ENCODE measurements around the gene FGD2.
"Not testable (repeated sequence)": the region's sequence is repeated elsewhere in the genome, so short reads cannot be mapped to it uniquely, and the experiment has no call there.

Gene FGD2

DNA sequence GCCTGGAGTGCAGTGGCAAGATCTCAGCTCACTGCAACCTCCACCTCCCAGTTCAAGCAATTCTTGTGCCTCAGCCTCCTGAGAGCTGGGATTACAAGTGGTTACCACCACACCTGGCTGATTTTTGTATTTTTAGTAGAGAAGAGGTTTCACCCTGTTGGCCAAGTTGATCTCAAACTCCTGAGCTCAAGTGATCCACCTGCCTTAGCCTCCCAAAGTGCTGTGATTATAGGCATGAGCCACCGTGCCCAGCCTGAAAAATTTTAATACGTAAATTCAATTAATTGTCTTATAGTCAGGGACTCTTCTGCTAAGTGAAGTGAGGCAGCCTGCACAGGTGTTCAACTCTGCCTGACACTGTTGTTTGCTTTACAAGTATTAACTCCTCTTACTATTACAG lies 15.1 kb upstream of the FGD2 start:
- not testable (repeated sequence) for DNase-seq (ENCODE audit: low read depth)

DNA sequence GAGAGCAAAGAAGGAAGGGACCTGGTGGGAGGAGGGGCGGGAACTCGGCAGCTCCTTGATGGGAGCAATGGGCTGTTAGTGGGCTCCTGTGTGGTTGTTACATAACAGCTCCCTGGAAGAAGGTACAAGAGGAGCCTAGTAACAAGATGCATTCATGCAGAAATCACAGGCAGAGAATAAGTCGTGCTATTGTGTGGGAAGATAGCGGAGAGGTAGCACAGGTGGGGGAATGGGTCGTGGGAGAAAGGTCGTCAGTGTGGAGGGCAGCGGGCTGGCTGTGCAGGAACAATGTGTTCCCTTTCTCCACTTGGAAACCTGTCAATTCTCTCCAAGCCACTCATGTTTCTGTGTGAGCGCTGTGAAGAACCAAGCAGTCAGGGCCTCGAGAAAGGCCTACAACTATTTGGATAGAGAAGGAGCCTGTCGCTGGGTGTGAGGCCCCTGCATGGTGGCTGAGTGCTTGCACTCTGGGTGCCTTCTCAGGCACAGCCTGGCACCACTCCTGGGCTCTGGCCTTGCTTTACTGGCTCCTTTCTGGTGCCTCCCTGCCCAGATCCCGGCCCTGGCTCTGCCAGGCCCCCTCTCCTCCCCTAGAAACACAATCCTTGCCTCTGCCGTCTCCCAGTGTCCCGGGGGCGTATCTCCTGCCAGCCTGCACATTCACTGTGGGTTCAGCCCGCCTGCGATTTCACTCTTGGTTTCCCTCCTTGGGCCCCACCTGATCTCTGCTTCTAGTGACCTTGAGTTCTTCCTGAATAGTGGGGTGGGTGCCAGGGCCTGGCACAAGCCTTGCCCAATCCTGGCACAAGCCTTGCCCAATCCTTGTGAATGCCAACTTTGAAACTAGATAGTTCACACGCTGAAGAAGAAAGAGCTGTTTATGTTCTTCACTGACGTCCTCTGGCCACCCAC lies 7.4 kb upstream of the FGD2 start:
- no peak for DNase-seq (ENCODE audit: low read depth)

DNA sequence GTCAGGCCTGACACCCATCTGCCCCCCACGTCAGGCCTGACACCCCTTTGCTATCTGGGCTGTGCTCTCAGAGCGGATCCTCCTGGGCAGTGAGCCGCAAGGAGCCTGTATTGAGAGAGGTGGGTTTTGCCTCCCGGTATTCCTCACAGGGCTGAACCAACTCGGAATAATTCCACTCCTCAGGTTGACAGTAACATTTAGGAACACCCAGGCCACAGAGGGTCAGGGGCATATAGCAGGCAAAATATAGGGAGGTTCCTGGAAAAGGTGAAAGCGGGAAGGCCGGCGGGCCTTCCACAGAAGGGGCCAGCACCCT lies 6.8 kb upstream of the FGD2 start:
- DNase-seq (ENCODE audit: low read depth): no peak

DNA sequence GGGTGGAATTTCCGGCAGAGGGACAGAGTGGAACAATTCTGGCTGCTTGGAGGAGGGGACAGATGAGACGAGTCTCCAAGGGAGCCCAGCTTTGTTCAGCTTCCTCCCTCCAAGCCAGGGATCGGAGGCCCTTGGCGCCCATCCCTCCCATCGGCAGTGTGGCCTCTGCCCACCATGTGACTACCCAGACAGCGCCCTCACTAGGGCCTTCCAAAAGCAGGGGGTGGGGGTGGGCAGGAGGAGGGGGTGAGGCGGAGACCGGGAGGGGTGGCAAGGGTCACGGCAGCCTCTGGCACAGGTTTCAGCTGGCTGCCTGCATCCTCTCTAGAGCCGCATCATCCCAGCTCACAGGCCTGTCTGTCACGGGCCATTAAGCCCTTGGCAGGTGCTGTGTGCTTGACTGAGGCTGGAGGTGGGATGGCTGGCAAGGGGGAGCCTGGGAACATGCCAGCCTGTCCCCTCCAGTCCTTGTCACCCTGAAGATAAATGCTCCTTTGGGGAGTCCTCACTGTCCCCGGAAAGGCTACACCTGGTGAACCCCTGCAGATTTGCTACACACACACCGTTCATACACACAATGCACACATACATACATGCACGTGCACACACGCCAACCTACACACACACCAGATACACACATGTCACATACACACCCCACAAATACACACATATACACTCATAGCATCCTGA lies 6.2 kb upstream of the FGD2 start:
- no peak for DNase-seq (ENCODE audit: low read depth)

DNA sequence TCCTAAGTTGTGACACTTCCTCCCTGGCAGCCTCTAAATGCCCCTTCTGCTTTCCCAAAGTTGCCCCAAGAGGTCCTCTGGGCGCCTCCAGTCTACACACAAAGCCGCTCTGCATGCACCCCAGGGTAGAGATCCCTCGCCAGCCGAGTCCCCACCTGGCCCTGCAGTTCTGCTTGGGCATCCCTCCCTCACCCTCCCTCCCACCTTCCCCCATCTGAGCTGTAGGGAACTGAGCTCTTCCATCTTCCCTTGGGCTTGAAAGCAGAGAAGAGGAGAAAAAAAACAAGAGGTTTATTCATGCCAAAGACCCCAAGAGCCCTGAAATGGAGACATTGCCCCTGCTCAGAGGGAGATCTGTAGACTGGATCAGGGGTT lies 5.7 kb upstream of the FGD2 start:
- DNase-seq (ENCODE audit: low read depth): no peak

DNA sequence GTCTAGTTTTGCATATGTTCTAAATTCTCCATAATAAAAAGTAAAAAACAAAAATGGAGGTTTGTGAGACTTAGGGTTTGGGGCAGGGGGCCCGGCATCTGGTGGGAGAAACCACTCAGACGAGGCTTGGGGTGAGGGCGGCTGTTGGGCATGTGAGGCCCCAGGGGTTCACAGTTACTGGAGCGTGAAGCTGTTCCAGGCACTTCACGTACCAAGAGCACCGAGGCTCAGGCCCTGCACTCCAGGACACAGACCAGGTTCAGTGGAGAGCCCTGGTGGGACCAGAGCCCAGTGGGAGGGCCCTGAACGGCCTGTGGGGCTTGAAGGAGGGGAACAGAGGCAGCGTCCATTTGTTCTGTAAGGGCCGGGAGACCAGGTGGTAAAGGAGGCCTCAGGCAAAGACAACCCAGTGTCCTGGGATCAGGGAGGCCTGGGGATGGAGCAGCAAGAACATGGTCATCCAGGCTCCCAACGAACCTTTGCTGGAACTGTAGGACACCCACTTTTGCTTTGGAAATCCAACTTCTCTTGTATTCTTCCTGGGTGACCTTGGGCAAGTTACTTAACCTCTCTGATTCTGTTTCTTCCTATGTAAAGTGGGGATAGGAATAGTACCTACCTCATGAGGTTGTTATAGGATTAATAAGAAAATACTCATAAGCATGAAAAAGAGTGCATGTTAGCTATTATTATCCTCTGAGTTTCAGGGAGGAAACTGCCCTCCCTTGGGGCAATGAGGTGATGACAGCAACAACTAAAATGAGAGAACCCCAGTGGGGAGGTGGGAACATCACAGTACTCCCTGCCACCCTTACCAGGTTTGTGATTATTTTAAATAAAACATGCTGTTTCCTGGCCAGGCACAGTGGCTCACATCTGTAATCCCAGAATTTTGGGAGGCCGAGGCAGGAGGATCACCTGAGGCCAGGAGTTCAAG lies 1.1 kb upstream of the FGD2 start:
- no peak for DNase-seq (ENCODE audit: low read depth)

DNA sequence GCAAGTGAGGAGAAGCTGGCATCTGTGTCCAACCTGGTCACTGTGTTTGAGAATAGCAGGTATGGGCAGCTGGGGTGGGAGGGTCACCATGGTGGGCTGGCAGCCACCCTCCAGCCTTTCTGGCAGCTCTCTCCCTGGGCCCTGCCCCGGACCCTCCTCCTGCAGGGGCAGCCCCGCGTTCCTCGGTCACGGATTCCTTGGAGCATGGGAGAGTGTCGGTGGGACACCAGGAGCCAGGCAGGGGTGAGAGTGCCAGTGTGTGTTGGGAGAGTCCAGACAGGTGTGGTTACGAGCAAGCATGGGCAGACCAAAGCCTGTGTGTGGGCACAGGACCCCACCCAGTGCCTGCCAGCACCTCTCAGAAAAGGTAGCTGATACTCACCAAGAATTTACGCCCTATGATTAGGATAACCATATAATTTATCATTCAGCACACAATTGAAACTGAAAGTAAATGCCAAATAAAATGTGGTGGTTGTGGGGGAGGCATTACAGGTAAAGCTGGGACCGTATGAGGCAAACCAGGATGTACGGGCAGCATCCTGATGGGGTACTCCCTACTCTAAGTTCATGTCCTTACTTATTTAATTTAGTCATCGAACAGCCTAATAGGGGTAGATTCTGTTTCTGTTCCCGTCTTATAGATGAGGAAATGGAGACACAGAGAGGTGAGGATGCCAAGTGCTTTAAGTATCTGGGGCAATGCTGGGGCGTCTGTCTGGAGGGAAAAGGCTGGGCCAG lies 542 bp downstream of the FGD2 start:
- no peak for DNase-seq (ENCODE audit: low read depth)

DNA sequence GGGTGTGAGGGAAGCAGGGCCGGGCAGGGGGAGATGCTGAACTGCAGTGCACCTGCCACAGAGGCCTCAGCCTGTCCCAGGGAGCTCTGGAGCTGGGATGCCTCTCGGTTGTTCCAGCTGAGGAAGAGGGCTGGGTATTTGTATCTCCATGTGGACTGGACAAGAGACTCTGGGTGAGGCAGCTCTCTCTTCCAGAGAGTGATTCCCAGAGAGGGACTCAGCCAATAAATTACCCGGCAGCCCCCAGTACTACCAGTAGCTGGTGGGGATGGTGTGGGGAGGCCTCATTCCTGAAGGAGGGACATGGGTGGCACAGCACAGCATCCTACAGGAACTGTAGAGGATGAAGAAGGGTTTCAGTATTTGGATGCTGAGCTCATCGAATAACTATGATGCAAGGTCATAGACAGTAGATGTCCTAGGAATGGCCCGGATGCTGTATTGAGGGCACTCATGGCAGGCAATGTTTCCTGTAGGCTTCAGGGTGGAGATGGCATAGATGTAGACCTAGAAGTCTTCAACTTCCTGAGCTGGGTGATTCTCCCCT lies 1.4 kb downstream of the FGD2 start:
- DNase-seq (ENCODE audit: low read depth): no peak

DNA sequence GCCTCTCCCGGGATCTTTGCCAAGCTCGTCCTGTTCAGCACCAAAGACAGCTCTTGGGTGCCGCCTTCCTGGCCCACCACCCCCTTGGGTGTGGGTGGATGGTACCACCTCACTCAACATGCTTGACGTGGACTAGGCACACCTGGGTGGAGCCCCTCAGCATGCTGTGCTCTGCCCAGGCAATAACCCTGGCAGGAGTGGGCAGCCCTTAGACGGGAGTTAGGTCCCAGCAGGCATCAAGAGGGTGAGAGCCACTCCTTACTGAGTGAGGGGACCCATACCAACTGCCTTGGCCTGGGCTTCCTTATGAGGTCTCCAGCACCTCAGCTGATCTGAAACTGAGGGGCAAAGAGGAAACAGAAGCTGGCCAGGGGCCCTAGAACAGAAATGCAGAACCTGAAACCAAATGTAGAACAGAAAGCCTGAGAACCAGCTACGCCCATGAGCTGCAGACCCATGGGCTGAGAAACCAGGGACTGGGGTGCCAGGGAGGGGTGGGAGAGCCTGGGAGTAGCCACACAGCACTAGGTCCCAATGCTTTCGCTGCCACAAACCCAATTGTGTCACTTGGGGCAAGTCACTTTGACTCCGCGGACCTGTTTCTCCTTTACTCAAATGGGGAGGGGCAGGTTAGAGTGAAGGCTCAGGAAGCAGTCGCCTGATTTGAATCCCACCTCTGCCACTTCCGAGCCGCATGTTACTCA lies 2.0 kb downstream of the FGD2 start:
- no peak for DNase-seq (ENCODE audit: low read depth)

DNA sequence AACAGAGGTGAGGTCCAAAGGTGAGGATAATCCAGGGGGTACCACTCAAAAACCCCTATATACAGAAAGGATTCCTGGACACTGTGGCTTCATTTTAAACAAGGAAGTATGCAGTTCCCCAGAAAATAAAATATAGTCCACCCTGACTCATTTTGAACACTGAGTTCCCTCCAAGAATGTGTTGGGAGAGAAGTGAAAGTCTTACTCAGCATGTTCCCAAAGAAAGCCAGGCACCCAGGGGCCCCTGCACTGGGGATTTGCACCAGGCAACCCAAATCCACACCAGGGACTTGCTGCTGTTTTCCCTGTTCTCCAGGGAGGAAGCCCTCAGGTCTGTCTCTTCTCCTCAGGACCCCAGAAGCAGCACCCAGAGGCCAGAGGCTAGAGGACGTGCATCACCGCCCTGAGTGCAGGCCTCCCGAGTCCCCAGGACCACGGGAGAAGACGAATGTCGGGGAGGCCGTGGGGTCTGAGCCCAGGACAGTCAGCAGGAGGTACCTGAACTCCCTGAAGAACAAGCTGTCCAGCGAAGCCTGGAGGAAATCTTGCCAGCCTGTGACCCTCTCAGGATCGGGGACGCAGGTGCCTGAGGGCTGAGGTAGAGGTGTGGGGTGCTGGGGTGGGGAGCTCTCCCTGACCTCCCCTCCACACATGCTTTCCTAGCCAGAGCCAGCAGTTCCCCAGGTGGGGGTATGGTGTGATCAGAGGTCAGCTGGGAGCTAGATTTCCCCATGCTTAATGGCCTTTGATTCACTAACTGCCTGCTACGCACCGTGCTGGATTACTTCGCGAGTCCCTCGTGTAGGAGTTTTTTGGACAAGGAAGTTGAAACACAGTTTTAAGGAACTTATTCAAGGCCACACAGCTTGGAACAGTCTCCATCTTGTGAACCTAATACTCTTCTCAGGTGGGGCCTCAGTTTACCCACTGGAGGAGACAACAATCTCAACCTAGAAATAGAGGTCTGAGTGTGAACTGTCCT lies 3.3 kb downstream of the FGD2 start:
- no peak for DNase-seq (ENCODE audit: low read depth)

DNA sequence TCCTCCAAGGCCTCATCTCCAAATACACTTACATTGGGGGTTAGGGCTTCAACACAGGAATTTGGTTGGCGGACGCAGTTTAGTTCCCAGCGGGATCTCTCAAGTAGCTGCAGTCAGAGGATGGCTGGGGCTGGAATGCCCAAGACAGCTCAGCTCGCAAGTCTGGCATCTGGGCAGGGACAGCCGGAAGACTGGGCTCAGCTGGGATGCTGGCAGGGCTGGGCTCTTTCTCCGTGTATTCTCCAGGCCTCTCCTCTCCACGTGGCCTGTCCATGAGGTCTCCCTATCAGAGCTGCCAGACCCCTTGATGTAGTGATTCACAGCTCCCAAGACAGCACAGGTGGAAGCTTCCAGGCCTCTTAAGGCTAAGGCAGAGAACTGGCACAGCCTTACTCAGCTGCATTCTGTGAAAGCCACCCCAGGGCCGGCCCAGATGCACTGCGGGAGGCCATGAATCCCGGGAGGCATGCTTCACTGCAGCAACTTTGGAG lies 5.0 kb downstream of the FGD2 start:
- DNase-seq (ENCODE audit: low read depth): no peak

DNA sequence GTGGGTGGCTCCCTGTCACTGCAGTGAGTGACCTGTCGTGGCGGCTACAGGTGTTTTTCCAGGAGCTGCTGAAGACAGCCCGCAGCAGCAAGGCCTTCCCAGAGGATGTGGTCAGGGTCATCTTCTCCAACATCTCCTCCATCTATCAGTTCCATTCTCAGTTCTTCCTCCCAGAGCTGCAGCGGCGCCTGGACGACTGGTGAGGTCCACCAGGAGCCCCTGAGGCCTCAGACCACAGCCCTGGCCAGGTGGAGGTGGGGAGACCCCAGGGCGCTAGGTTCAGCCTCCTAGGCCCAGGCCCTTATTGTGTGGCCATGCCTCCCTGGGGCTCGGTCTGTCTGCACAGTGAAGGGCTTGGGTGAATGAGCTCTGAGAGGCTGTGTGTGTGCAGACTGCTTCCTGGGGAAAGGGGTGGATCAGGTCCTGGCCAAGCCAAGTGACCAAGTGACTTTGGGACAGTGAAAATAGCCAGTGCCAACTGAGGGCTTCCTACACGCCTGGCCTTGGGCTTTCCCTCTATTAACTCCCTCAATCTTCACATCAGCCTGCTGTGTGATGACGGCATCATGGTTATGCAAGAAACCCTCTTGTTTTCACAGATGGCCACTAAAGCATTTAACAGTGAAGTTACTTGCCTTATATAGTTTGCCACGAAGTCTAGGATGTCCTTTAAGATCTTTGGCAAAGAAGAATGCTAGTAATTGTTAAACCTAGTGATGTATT lies 6.4 kb downstream of the FGD2 start:
- peak; percentile 42 for DNase-seq (ENCODE audit: low read depth)

DNA sequence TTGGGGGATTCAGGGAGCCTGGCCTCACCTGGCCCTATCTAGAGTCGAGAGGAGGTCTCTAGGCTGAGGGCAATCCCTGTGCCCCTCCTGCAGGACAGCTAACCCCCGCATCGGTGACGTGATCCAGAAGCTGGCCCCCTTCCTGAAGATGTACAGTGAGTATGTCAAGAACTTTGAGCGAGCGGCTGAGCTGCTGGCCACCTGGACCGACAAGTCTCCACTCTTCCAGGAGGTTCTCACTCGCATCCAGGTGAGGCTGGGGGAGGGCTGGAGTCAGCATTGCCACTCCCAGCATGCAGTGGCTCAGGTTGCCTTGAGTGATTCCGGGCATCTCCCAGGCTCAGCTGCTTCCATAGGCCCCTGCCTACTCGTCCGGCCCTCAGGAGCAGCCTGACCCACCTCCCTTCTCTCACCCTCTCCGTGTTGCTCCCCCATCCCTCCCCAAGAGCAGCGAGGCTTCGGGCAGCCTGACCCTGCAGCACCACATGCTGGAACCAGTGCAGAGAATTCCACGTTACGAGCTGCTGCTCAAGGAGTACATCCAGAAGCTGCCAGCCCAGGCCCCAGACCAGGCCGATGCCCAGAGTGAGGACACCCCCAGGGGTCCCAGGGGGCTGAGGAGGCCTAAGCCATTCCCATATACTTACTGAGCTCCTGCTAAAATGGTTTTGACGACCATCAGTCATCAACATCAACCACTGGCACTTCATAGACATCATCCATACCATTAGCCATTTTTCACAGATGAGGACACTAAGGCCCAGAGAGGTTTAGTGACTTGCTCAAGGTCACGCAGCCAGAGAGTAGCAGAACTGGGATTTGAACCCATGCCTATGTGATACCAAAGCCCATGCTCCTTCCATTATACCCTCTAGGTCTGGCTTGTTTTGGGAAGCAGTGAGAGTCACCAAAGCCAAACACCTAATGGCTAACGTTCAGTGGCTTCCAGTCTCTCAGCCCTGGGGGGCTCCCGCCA lies 8.3 kb downstream of the FGD2 start:
- no peak for DNase-seq (ENCODE audit: low read depth)

DNA sequence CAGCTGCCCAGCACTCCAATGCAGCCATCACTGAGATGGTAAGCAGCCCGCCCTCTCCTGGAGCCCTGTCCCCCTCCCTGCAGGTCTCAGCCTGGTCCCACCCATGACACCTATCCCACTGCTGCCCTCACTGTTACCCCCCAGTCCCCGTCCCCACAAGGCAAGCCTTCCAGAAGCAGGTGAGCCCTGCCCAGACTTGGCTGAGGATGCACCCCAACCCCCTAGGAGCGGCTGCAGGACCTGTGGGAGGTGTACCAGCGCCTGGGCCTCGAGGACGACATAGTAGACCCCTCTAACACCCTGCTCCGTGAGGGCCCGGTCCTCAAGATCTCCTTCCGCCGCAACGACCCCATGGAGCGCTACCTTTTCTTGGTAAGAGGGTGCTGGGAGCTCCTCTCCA lies 9.2 kb downstream of the FGD2 start:
- no peak for DNase-seq (ENCODE audit: low read depth)

DNA sequence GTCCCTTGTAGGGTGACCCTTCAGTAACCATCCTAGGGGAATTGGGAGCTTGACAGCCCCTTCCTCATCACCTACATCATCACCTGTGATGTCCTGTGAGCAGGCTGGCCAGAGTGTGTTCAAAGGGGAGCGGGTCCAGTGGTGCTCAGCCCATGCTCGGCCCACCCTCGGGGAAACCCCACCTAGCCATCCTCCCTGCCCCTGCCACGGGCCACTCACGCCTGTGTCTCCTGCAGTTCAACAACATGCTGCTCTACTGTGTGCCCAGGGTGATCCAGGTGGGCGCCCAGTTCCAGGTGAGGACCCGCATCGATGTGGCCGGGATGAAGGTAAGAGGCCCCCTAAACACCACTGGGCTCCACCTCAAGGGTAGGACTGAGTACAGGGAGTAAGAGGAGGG lies 10.1 kb downstream of the FGD2 start:
- DNase-seq (ENCODE audit: low read depth): no peak

DNA sequence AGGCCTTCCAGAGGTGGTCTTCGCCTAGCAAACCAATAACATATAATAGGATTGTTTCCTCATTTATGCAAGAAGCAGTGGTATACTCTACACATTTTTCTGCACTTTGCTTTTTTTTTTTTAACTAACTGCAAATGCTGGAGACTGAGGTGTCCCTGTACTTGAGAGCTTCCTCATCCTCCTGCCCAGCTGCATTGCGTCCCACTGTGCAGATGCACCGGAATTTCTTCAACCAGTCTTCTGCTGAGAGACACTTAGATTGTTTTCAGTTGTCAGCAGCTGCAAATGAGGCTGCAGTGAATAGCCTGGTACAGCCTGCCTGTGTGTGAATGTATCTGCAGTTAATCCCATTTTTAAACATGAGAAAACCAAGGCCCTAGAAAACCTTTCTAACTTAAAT lies 11.5 kb downstream of the FGD2 start:
- DNase-seq (ENCODE audit: low read depth): no peak

DNA sequence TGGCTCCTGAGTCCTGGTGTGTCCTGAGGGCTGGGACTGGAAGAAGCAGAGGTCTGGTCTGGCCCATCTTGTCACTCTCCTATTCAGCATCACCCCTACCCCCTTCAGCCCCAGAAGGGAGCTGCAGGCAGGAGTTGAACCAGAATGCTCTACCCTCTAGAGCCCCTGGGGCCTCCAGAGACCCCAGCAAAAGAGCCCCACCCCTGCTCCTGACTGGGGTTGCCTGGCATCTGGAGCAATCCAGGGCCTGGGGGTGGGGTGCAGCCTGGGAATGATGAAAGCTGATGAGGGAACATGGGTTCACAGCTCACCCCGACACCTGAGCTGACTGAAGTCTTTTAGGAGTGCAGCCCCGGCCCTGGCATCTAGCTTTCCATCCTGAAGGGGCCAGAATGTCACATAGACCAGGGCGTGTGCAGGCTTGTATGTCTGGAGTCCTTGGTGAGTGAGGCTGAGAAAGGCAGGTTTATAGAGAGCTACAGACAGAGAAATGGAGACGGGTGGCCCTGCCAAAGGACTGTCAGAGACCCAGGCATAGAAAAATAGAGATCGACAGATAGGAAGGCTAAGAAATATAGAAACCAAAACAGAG lies 12.2 kb downstream of the FGD2 start:
- DNase-seq (ENCODE audit: low read depth): no peak
